Measurements from ENCODE around the gene CXorf58. TPM values are rescaled to one million over a fixed set of nuclear protein-coding genes. Genes with fewer than 3 reads are reported as not detected.
"Not testable (repeated sequence)": the region's sequence is repeated elsewhere in the genome, so short reads cannot be mapped to it uniquely, and the experiment has no call there.

The CXorf58 gene
- total RNA-seq, 1 experiment from 2014 or later, result 0.11 TPM

DNA sequence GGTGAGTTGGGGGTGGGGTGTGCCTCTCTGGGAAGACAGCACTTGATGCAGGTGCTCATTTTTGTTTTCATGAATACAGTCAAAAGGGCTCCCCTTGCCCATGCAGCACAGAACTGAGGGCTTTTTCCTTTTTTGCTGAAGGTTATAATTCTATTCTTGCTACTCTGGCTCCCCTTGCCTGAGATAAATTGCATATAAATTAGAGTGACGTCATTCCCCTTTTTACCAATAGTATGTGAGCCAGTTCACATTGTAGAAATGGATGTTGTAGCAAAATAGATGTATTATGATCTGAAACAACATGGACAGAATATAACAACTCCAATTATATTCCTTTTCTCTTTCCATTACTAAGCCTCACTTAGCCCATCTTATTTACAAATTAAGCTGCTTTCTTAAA lies 28.4 kb downstream of the CXorf58 start:
- DNase-seq (ENCODE audit: low read depth, low spot score), result no peak
- in situ Hi-C loops (cut with HindIII; ENCODE audit: low pct_unique_long_range_greater_than_20kb, low sequenced_read_pairs), result no loop called here

DNA sequence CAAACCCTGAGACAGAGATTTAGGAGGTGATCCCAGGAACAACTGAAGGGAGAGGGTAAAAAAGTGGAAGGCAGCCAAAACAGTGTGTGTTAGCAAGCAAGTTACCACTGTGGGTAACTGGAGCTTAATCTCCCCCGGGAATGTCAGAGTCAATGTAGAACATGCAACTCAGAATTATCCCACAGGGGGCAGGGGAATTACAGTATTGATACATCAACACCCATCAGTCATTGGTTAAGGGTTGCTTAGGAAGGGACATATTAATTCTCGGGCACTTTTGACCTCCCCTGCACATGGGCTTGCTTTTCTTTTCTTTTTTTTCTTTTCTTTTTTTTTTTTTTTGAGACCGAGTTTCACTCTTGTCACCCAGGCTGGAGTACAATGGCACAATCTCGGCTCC lies 29.3 kb downstream of the CXorf58 start:
- peak; percentile 29 for DNase-seq (ENCODE audit: low read depth, low spot score)
- in situ Hi-C loops (cut with HindIII; ENCODE audit: low pct_unique_long_range_greater_than_20kb, low sequenced_read_pairs), result no loop called here

DNA sequence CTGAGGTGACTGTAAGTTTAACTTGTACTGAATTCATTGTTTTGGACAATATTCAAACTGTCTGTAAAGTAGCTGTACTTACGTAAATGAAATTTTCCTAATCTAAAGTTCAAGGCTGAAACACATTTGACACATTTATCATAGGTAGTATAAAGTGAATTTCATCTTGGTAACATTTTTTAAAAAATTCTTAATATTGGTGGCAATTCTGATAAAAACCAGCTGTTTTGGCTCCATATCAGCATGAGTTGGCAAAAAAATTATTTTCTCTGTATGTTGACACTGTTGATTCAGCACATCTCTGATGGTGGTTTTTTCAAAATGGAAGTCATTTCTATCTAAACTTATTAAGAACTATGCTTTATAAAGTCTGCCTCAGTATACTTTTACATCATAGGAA lies 30.9 kb downstream of the CXorf58 start:
- in situ Hi-C loops (cut with HindIII; ENCODE audit: low pct_unique_long_range_greater_than_20kb, low sequenced_read_pairs), result no loop called here
- no peak for DNase-seq (ENCODE audit: low read depth, low spot score)

DNA sequence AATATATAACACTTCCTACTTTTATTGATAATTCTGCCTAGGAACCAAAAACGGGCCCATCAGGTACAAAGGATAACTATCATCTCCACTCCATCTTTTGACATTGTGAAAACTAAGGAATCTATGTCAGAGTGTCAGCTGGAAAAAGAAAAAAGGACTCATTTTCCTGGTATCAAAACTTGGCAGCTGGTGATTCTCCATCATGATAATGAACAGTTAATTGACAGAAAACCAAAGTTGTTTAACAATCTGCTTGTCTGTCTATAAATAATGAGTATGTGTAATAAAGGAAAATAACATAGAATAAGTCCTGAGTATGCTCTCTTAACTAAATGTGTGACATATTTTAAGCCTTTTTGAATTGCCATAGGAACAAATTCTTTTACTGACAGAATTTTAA lies 31.4 kb downstream of the CXorf58 start:
- in situ Hi-C loops (cut with HindIII; ENCODE audit: low pct_unique_long_range_greater_than_20kb, low sequenced_read_pairs), result no loop called here
- DNase-seq (ENCODE audit: low read depth, low spot score), result no peak

DNA sequence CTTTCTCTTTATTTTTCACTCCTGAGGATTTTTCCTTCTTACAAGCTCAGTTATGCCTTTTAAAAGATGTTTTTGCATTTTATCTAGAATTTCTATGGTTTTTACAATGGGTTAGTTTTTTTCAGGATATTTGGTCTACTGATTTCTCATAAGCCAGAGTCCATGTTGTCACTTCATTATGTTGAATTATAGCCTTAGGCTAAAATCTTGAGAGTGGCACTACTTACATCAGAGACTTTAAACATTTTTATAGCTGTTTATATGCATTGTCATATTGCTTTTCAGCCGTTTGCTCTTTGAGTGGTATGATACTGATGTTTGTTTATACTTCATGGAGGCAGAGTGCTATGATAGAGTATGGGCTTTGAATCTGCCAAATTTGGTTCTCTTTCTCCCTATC lies 36.4 kb downstream of the CXorf58 start:
- in situ Hi-C loops (cut with HindIII; ENCODE audit: low pct_unique_long_range_greater_than_20kb, low sequenced_read_pairs), result no loop called here
- no peak for DNase-seq (ENCODE audit: low read depth, low spot score)

DNA sequence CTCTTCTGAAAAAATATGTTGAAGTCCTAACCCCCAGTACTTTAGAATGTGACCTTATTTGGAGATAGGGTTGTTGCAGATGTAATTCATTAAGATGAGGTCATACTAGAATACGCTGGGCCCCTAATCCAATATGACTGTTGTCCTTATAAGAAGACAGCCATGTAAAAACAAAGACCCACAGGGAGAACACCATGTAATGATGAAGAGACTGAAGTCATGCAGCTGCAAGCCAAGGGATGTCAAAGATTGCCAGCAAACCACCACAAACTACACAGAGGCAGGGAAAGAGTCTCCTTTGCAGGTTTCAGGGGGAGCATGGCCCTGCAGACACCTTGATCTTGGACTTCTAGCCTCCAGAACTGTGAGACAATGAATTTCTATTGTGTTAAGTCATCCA lies 37.4 kb downstream of the CXorf58 start:
- no peak for DNase-seq (ENCODE audit: low read depth, low spot score)
- in situ Hi-C loops (cut with HindIII; ENCODE audit: low pct_unique_long_range_greater_than_20kb, low sequenced_read_pairs), result no loop called here

DNA sequence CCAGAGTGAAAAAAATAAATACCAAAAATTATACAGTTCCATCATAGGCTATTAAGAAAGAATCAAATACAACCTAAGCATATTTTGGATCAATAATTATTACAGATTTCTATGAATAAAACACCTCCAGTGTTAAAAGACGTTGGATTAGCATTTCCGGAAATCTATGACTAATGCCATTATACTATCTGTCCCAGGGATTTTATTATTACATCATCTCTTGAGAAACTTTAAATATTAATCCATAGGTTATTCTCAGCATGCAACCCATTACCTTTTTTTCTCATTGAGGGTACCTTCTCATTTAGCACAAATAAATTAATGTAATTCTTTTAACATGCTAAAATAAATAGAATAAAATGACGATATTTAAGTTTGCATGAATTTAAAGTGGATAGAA lies 44.6 kb downstream of the CXorf58 start:
- in situ Hi-C loops (cut with HindIII; ENCODE audit: low pct_unique_long_range_greater_than_20kb, low sequenced_read_pairs), result no loop called here
- DNase-seq (ENCODE audit: low read depth, low spot score), result no peak

DNA sequence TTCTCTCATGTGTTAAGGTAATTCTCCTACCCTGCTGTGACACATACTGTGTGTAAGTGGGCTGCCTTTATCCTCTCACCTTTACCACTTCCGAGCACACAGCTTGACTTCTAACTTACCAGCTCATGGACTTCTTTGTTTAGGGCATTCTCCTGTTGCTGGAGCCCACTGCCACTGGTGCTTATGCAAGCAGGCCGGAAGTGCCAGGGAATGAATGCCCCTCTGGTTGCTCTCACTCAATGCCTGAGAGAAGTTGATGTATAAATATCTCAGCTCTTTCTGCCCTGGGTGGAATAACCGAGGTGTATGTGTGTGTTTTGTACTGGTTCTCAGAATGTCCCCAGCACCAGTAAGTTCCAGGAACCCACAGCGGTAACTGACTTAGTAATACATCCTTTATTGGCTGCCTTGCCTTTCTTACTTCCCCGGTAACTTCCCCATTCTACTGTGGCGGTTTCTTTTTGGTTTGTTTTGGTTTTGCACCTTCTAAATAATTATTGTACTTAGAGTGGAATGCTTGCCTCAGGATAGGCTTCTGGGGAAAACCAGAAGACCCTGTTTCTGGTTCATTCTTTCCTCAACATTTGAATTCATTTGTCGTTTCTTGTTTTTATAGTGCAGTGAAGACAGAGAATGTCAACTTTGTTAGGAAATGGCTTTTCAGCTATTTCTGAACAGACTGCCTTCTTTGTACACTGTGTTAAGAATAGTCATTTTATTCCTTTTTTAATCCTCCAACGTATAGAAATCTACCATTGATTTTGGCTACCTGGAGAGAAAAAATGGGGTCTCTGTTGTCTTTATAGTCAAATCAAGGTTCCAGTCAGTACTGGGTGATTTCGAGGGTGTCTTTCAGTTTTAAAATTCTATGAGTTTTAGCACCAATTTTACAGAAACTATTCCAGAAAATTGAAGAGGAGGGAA lies 45.4 kb downstream of the CXorf58 start:
- peak; percentile 63 for DNase-seq (ENCODE audit: low read depth, low spot score)
- in situ Hi-C loops (cut with HindIII; ENCODE audit: low pct_unique_long_range_greater_than_20kb, low sequenced_read_pairs), result no loop called here

DNA sequence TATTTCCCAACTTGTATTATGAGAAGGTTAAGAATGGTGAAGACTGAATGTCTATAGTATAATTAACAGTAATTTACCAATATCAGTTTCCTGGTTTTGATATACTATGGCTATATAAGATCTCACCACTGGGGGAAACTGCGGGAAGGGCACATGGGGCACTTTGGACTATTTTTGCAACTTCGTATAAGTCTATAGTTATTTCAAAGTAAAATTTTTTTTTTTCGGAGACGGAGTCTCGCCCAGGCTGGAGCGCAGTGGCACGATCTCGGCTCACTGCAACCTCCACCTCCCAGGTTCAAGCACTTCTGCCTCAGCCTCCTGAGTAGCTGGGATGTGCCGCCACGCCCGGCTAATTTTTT lies 46.1 kb downstream of the CXorf58 start:
- DNase-seq (ENCODE audit: low read depth, low spot score), result peak; percentile 4
- in situ Hi-C loops (cut with HindIII; ENCODE audit: low pct_unique_long_range_greater_than_20kb, low sequenced_read_pairs), result no loop called here

DNA sequence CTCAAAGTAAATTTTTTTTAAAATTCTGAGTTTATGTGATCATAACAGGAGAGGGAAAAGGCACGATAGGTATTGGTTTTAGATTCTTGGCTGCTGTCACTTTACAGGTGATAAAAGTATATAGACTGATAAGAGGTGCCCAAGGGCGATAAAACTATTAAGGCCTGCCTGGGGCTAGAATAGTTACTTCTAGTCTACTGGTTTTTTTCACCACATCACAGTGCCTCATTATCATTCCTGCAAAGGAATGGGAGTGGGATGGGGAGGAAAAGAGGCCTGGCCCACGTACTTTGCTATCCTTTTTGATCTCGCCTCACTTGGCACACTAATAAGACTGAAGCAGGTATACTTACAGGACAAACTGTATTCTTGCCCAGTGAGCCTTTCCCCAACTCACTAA lies 46.6 kb downstream of the CXorf58 start:
- in situ Hi-C loops (cut with HindIII; ENCODE audit: low pct_unique_long_range_greater_than_20kb, low sequenced_read_pairs), result no loop called here
- DNase-seq (ENCODE audit: low read depth, low spot score), result no peak

DNA sequence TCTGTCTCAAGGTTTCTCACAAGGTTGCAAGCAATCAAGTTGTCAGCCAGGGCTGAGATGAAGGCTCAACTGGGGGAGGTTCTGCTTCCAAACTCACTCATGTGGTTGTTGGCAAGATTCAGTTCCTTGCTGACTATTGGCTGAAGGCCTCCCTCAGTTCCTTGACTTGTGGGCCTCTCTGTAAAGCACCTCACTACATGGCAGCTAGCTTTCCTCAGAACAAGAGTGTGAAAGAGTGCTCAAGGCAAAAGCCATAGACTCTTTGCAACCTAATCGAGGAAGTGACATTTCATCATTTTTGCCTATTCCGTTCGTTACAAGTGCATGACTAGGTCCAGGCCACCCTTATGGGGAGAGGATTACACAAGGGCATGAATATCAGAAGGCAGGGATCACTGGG lies 52.0 kb downstream of the CXorf58 start:
- DNase-seq (ENCODE audit: low read depth, low spot score), result no peak
- in situ Hi-C loops (cut with HindIII; ENCODE audit: low pct_unique_long_range_greater_than_20kb, low sequenced_read_pairs), result no loop called here

DNA sequence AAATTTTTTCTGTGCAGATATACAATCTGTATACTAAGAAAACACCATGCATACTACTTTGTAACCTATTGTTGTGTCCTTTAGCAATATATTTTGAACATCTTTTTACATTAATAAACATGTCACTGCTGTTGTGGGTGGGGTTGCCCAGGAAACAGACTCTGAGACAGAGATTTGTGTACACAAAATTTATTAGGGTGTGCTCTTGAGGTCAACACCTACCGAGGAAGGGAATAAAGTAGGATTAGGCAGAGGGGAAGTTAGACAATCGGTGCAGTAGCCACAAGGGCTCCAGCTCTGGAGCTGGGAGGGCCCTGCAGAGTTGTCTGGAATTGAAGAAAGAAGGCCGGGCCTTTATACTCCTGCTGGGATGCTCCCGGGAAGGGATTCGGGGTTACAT lies 56.4 kb downstream of the CXorf58 start:
- DNase-seq (ENCODE audit: low read depth, low spot score), result no peak
- in situ Hi-C loops (cut with HindIII; ENCODE audit: low pct_unique_long_range_greater_than_20kb, low sequenced_read_pairs), result no loop called here

DNA sequence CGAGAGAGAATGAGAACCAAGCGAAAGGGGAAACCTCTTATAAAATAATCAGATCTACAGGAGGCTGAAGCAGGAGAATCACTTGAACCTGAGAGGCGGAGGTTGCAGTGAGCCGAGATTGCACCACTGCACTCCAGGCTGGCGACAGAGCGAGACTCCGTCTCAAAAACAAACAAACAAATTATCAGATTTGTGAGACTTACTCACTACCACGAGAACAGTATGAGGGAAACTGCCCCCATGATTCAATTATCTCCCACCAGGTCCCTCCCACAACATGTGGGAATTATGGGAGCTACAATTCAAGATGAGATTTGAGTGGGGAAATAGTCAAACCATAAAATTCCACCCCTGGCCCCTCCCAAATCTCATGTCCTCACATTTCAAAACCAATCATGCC lies 57.8 kb downstream of the CXorf58 start:
- DNase-seq (ENCODE audit: low read depth, low spot score); in situ Hi-C loops (cut with HindIII; ENCODE audit: low pct_unique_long_range_greater_than_20kb, low sequenced_read_pairs): not testable (repeated sequence)

DNA sequence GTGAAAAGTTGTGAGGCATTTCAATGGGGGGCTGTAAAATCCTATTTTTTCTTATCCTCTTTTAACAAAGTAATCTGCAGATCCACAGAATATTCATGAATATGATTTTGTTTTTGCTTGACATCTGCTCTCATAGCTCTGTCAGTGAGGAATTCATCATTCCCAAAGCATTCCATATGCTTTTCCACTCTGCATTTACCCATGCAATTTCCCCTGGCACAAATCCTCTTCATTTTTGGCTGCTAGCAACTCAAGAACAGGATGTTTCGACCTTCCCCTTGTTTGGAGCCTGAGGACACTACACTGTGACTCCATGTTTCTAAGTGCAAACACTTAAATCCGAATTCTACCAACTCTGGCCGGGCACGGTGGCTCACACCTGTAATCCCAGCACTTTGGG lies 70.7 kb downstream of the CXorf58 start:
- in situ Hi-C loops (cut with HindIII; ENCODE audit: low pct_unique_long_range_greater_than_20kb, low sequenced_read_pairs), result no loop called here

DNA sequence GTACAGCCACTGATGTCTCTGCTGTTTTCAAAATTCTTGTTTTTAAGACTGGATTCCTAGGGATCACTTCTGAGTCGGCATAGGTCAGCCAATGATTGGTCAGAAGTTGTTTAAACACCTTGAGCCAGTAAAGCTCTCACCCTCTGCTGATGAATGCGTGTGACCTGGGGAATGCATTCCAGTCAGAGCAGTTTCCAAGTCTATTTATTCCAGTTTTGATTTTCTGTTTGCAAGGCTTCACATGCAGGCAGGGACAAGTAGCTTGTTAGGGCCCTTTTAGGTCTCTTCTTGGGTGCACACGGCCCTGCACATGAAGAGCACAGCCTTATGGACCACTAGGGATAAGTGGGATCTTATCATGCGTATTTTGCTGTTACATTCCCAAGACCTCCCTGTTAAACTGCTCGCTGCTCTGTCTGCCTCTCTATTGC lies 72.2 kb downstream of the CXorf58 start:
- in situ Hi-C loops (cut with HindIII; ENCODE audit: low pct_unique_long_range_greater_than_20kb, low sequenced_read_pairs), result no loop called here
- DNase-seq (ENCODE audit: low read depth, low spot score), result no peak

More for the DNA sequence above, 70.7 kb downstream of the CXorf58 start:
- no peak for DNase-seq (ENCODE audit: low read depth, low spot score)

DNA sequence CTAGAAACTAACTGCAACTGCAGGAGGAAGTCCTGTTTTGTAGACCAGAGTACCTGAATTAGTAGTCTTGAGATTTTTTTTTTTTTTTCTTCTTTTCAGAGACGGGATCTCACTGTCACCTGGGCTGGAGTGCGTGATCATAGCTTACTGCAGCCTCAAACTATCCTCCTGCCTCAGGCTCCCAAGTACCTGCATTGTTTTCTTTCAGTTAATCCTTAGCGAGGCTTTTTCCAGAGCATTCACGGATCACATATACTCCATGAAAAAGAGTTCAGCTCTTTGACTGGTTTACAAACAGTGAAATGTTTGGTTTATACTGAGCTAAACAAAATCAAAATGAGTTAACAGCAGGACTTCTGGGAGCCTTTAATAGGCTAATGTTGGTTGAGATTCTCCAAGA lies 73.4 kb downstream of the CXorf58 start:
- in situ Hi-C loops (cut with HindIII; ENCODE audit: low pct_unique_long_range_greater_than_20kb, low sequenced_read_pairs), result no loop called here
- no peak for DNase-seq (ENCODE audit: low read depth, low spot score)

DNA sequence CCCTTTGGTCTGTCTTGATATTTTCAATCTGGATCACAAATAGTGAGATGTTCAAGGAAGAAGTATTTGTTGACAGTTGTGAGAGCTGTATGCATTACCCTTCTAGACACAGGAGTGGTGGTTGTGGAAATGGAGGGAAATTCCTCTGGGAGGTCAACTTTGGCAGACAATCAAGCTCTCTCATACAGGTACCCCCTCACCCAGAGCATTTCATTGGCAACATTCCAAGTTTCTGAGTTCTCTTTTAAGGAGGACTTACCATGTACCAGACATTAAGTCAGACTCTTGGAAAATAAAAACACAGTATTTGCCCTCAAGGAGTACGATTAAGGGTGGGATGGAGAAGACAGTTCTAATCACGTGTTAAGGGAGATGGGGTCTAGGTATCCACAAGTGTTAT lies 73.9 kb downstream of the CXorf58 start:
- DNase-seq (ENCODE audit: low read depth, low spot score), result no peak
- in situ Hi-C loops (cut with HindIII; ENCODE audit: low pct_unique_long_range_greater_than_20kb, low sequenced_read_pairs), result no loop called here

DNA sequence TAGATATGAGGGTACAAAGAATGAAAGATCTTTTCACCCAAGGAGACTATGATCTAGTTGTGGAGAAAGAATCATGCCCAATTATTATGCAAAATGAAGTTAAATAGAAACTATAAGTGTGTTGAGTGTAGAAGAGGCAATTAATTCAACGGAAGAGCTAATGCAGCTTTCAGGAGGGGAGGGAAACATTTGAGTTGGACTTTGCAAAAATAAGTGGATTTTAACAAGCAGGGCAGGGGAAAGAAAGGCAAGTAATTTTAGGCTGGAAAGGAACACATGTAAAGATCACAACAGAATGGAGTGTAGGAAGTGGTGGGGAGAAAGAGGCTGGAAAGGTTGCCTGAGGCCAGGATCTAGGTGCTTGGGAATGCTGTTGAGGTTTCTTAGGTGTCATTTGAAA lies 75.1 kb downstream of the CXorf58 start:
- no peak for DNase-seq (ENCODE audit: low read depth, low spot score)
- in situ Hi-C loops (cut with HindIII; ENCODE audit: low pct_unique_long_range_greater_than_20kb, low sequenced_read_pairs), result no loop called here
